ENCODE results near the gene MARCKSL1.

The MARCKSL1 gene, protein sequence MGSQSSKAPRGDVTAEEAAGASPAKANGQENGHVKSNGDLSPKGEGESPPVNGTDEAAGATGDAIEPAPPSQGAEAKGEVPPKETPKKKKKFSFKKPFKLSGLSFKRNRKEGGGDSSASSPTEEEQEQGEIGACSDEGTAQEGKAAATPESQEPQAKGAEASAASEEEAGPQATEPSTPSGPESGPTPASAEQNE

DNA sequence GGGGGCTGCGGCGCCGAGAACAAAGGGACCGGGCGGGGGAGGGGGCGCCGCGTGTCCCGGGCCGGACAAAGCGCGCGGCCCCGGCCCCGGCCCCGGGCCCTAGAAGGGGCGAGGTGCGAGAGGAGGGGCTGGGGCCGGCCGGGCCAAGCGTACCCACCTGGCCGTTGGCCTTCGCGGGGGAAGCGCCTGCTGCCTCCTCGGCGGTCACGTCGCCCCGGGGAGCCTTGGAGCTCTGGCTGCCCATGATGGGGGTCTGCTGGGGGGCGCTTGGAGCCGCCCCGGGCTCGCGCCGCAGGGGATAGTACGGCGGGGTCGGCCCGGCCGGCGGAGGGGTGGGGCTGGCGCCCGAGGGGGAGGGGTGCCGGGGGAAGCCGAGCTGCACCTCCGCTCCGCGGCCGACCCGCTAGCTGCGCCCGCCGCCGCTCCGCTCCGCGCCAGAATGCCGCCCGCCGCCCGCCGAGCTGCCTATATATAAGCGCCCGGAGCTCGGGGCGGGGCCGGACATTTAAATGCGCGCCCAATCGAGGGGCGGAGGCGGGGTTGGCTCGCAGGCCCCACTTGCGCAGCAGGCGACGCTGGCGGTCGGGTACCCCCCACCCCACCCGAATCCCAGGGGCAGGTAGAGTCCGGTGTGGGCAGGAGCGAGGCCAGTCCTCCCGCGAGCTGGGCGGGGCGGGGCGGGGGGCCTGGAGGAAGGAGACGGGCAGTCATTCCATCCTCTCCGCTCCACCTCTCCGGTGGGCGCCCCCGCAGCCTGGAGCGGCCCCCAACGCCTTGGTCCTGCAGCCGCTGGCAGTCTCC lies at the start of gene MARCKSL1:
Gene MARCKSL1, minus strand, starts transcription at position 444 of the 801 bp plus-strand sequence. Its CDS starts 200 bp downstream, at position 244.
- H3K36me3 ChIP-seq (ENCODE audit: control insufficient read depth, insufficient read depth, low read length): no peaks in the 10 kb centered on the region
- peak within 1 kb of the TSS; percentile 69 for H3K9ac ChIP-seq (ENCODE audit: low read length)
- H3K4me3 ChIP-seq (ENCODE audit: low read length): peak within 1 kb of the TSS; percentile 18
- H3K4me1 ChIP-seq (ENCODE audit: control insufficient read depth, insufficient read depth, low read length): peaks cover 60% of the 10 kb centered on the region
- no peaks in the 10 kb centered on the region for H3K9me3 ChIP-seq (ENCODE audit: control insufficient read depth, low read length)
- H3K27me3 ChIP-seq (ENCODE audit: control insufficient read depth, insufficient read depth, low read length): no peaks in the 10 kb centered on the region

DNA sequence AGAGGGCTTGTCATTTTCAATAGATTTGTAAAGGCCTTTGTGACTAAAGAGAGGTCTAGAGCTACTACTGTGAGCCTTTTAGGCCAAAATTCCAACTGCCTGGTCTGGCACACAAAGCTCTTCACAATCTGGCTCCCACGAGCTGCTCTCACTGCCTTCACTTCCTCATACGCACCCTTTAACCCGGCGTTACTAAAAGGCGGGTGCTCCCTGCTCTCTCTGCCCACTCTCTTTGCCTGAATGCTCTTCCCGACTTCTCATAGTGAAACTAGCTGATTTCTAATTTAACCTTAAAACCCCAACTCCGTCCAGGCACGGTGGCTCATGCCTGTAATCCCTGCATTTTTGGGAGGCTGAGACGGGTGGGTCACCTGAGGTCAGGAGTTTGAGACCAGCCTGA lies 44.0 kb upstream of the MARCKSL1 start:
- H3K4me1 ChIP-seq (ENCODE audit: control insufficient read depth, insufficient read depth, low read length): no peaks in the 10 kb centered on the region
- no peak overlapping the region for H3K9ac ChIP-seq (ENCODE audit: low read length)
- H3K9me3 ChIP-seq (ENCODE audit: control insufficient read depth, low read length): no peaks in the 10 kb centered on the region
- H3K27me3 ChIP-seq (ENCODE audit: control insufficient read depth, insufficient read depth, low read length): no peaks in the 10 kb centered on the region
- peaks cover 15% of the 10 kb centered on the region for H3K36me3 ChIP-seq (ENCODE audit: control insufficient read depth, insufficient read depth, low read length)
- H3K4me3 ChIP-seq (ENCODE audit: low read length): no peak overlapping the region

DNA sequence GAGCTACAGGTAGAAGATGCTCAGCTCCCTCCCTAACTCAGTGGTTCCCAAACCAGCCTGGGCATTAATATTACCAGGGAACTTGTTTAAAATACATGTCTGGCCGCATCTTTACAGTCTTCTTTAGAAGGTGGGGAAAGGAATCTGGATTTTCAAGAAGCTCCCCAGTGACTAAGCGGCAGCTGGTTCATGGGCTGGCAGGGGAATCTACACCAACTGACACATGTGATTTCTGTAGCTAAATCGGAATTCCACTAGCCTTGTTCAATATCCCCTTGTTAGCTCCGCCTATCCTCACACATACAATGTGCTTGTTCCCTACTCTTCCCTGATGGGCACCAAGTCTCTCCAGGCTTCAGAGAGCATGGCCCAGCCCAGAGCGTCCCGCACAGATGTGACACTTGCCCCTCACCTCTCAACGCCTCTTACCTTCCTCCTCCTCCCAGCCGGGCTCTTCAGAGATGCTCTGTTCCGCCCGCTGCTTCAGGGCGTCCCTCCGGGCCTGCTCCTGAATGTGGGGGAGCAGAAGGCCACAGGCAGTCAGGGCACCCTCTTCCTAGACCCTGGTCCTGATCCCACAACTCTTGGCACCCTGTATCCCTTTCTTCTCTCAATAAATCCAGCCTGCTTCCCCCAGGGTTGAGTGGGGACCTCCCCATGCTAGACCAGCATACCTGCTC lies 41.6 kb upstream of the MARCKSL1 start:
- no peaks in the 10 kb centered on the region for H3K27me3 ChIP-seq (ENCODE audit: control insufficient read depth, insufficient read depth, low read length)
- no peak overlapping the region for H3K9ac ChIP-seq (ENCODE audit: low read length)
- no peaks in the 10 kb centered on the region for H3K9me3 ChIP-seq (ENCODE audit: control insufficient read depth, low read length)
- peaks cover 25% of the 10 kb centered on the region for H3K36me3 ChIP-seq (ENCODE audit: control insufficient read depth, insufficient read depth, low read length)
- H3K4me1 ChIP-seq (ENCODE audit: control insufficient read depth, insufficient read depth, low read length): no peaks in the 10 kb centered on the region
- no peak overlapping the region for H3K4me3 ChIP-seq (ENCODE audit: low read length)

DNA sequence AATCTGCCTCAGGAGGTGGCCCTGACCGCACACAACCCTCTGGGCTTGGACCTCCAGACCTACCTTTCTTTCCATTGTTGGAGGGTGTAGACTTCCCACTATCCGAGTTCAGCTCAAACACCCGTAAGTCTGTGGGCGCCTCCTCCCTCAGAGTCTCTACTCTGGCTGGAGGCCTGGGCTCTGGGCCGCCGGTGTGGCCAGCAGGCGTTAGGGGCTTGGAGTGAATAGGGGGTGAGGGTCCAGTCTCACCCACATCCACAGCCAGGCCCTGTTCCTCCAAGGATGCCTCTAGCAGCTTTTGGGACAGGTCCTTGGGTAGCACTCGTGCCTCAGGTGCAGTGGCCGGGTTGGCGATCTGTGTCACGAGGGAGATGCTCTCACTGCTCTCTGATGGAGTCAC lies 40.2 kb upstream of the MARCKSL1 start:
- H3K9me3 ChIP-seq (ENCODE audit: control insufficient read depth, low read length): no peaks in the 10 kb centered on the region
- H3K27me3 ChIP-seq (ENCODE audit: control insufficient read depth, insufficient read depth, low read length): no peaks in the 10 kb centered on the region
- peaks cover 37% of the 10 kb centered on the region for H3K36me3 ChIP-seq (ENCODE audit: control insufficient read depth, insufficient read depth, low read length)
- H3K4me1 ChIP-seq (ENCODE audit: control insufficient read depth, insufficient read depth, low read length): no peaks in the 10 kb centered on the region
- H3K9ac ChIP-seq (ENCODE audit: low read length): no peak overlapping the region
- H3K4me3 ChIP-seq (ENCODE audit: low read length): no peak overlapping the region

DNA sequence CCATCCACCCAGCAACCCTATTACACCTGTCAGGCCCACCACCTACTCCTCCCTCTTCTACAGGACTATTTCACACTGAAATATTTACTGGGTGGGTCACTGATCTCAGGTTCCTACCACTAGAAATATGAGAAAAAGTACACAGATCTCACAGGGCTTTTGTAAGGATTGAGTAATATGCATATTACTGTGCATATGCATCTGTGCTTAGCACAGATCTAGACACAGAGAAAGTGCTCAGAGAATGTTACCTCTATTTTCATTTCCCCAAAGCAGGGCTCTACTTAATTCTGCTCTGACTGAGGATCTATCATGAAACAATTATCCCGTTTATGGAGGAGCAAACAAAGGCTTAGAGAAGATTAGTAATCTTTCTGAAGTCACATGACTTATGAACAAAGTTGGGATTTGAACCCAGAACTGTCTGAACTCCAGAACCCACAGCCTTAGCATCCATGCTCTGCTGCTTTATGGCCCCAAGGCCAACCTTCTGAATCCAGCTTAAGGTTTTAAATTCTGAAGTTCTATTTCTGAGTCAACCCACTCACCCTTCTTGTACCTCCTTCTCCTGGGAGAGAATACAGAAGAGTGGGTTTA lies 38.1 kb upstream of the MARCKSL1 start:
- Histone ChIP-seq H3K36me3 (ENCODE audit: control insufficient read depth, insufficient read depth, low read length) (peaks cover 31% of the 10 kb centered on the region), H3K9me3 (ENCODE audit: control insufficient read depth, low read length) (no peaks in the 10 kb centered on the region), H3K4me1 (ENCODE audit: control insufficient read depth, insufficient read depth, low read length) (no peaks in the 10 kb centered on the region), H3K27me3 (ENCODE audit: control insufficient read depth, insufficient read depth, low read length) (no peaks in the 10 kb centered on the region), H3K9ac (ENCODE audit: low read length) (no peak overlapping the region), H3K4me3 (ENCODE audit: low read length) (no peak overlapping the region)

DNA sequence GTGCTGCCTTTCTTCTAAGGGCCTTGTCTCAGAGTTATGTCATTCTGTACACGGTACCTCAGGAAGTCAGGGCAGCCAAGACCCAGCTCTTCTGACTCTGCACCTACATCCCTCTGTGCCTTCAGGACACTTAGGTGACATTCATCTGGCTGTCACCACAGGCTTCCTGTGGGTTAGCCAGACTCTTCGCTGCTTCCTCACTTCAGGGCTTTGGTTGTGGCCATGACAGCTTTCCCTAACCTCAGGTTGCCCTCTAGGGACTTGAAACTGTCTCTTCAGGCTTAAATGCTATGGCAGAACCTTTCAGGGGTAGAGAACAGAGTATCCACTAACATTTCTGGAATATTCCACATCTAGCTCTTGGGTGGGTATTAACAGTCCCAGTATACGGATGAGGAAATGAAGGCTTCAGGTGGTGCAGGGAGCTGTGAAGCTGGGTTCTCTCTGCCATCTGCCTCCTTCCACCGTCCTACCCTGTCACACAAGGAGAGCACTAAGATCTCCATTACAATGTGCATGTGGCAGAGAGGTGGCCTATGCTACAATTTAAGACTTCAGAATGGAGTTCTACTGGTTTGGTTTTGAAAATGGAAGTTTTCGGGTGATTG lies 36.2 kb upstream of the MARCKSL1 start:
- H3K27me3 ChIP-seq (ENCODE audit: control insufficient read depth, insufficient read depth, low read length): no peaks in the 10 kb centered on the region
- no peaks in the 10 kb centered on the region for H3K4me1 ChIP-seq (ENCODE audit: control insufficient read depth, insufficient read depth, low read length)
- H3K4me3 ChIP-seq (ENCODE audit: low read length): no peak overlapping the region
- no peak overlapping the region for H3K9ac ChIP-seq (ENCODE audit: low read length)
- peaks cover 28% of the 10 kb centered on the region for H3K36me3 ChIP-seq (ENCODE audit: control insufficient read depth, insufficient read depth, low read length)
- H3K9me3 ChIP-seq (ENCODE audit: control insufficient read depth, low read length): no peaks in the 10 kb centered on the region

DNA sequence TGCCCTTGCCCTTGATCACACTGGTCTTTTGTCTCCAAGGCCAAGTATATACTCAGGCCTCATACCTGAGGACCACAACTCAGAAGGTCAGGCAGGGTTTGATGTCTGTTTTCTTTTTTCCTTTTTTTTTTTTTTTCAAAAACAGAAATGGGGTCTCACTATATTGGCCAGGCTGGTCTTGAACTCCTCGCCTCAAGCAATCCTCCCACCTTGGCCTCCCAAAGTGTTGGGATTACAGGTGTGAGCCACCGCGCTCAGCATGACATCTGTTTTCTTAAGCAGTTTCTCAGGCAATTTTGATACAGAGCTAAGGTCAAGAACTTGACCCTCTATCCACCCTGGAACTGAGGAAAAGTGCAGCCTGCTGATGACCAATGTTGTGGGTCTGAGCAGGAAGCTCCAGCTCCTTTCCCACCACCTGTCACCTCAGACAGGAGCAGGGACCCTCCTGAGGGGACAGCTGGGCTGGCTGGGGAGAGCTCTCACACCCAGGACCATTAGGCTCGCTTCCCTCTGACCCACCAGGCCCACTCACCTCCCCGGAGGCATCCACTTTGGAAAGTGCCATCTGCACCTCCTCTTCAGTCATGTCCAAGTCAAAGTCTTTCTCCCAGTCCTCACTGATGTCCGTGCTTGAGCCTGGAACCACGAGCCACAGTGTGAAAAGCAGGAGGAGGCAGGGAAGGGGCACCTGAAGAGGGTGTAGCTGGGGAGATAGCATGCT lies 32.0 kb upstream of the MARCKSL1 start:
- H3K9ac ChIP-seq (ENCODE audit: low read length): no peak overlapping the region
- no peaks in the 10 kb centered on the region for H3K27me3 ChIP-seq (ENCODE audit: control insufficient read depth, insufficient read depth, low read length)
- H3K36me3 ChIP-seq (ENCODE audit: control insufficient read depth, insufficient read depth, low read length): peaks cover 26% of the 10 kb centered on the region
- H3K4me3 ChIP-seq (ENCODE audit: low read length): no peak overlapping the region
- no peaks in the 10 kb centered on the region for H3K9me3 ChIP-seq (ENCODE audit: control insufficient read depth, low read length)
- H3K4me1 ChIP-seq (ENCODE audit: control insufficient read depth, insufficient read depth, low read length): no peaks in the 10 kb centered on the region

DNA sequence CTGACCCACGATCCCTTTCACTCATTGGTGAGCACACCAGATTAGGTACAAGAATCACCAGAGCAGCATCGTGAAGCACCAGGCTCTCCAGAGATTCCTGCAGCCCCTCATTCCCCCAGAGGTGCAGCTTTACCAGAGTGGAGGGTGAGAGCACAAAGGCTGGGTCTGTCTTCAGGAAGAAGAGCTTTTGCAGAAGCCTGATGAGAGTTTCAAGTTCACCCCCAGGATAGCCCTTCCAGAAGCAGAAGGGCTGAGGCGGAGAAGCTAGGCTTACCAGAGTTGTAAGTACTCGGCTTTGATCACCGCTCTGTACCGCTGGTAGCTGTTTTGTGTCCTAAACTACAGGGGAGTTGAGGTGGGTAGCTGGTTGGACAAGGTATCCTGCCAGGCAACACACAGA lies 29.4 kb upstream of the MARCKSL1 start:
- Histone ChIP-seq H3K36me3 (ENCODE audit: control insufficient read depth, insufficient read depth, low read length) (peaks cover 10% of the 10 kb centered on the region), H3K9me3 (ENCODE audit: control insufficient read depth, low read length) (no peaks in the 10 kb centered on the region), H3K27me3 (ENCODE audit: control insufficient read depth, insufficient read depth, low read length) (no peaks in the 10 kb centered on the region)

DNA sequence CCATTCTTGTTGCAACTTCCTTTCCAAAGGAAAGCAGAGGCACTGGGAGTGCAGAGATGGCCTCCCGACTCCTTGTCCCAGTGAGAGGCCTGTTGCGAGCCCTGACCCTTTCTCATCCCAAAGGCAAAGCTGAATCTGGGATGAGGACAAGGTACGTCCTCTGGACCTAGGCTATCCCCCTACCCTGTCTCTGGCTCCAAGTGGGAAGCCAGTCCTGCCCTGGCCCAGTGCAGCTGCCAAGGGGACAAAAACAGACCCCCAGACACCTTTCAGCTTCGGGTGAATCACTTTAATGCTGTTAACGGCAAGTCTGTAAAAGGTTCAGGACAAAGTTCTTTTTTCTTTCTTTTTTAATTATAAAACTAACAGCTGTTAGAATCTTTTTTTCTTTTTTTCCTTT lies 28.8 kb upstream of the MARCKSL1 start:
- H3K27me3 ChIP-seq (ENCODE audit: control insufficient read depth, insufficient read depth, low read length): no peaks in the 10 kb centered on the region
- peaks cover 9% of the 10 kb centered on the region for H3K4me1 ChIP-seq (ENCODE audit: control insufficient read depth, insufficient read depth, low read length)
- no peak overlapping the region for H3K9ac ChIP-seq (ENCODE audit: low read length)
- peaks cover 10% of the 10 kb centered on the region for H3K36me3 ChIP-seq (ENCODE audit: control insufficient read depth, insufficient read depth, low read length)
- no peak overlapping the region for H3K4me3 ChIP-seq (ENCODE audit: low read length)
- H3K9me3 ChIP-seq (ENCODE audit: control insufficient read depth, low read length): no peaks in the 10 kb centered on the region

More for the DNA sequence above, 29.4 kb upstream of the MARCKSL1 start:
- no peak overlapping the region for H3K4me3 ChIP-seq (ENCODE audit: low read length)
- H3K9ac ChIP-seq (ENCODE audit: low read length): no peak overlapping the region
- peaks cover 9% of the 10 kb centered on the region for H3K4me1 ChIP-seq (ENCODE audit: control insufficient read depth, insufficient read depth, low read length)

DNA sequence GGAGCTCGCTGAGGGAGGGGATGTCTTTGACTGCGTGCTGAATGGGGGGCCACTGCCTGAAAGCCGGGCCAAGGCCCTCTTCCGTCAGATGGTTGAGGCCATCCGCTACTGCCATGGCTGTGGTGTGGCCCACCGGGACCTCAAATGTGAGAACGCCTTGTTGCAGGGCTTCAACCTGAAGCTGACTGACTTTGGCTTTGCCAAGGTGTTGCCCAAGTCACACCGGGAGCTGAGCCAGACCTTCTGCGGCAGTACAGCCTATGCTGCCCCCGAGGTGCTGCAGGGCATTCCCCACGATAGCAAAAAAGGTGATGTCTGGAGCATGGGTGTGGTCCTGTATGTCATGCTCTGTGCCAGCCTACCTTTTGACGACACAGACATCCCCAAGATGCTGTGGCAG lies 27.7 kb upstream of the MARCKSL1 start:
- Histone ChIP-seq H3K27me3 (ENCODE audit: control insufficient read depth, insufficient read depth, low read length) (no peaks in the 10 kb centered on the region), H3K9me3 (ENCODE audit: control insufficient read depth, low read length) (no peaks in the 10 kb centered on the region), H3K4me3 (ENCODE audit: low read length) (no peak overlapping the region), H3K9ac (ENCODE audit: low read length) (no peak overlapping the region), H3K36me3 (ENCODE audit: control insufficient read depth, insufficient read depth, low read length) (peaks cover 10% of the 10 kb centered on the region), H3K4me1 (ENCODE audit: control insufficient read depth, insufficient read depth, low read length) (peaks cover 9% of the 10 kb centered on the region)
